ENCODE results near the gene ARHGAP24. TPM values are rescaled to one million over a fixed set of nuclear protein-coding genes. Genes with fewer than 3 reads are reported as not detected.

Gene ARHGAP24
- total RNA-seq, 1 experiment from 2014 or later = 1.3 TPM

DNA sequence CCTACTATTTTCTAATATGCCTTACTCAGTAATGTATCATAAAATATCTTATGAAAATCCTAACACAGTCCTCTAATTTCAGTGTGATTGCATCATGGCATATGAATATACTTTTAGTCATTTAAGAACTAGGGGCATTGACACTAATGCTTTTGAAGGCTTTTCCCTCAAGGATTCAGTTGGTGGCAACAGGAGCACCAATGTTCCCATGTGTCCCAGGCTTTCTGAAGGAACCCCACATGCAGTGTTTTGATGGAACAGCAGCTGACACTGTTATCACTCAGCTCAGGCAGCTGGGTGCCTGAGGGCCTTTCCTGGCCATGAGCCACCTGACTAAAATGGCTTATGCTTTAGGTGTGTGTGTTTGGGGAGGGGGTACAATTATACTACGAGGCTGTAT is 348.3 kb downstream of the ARHGAP24 start:
- Histone ChIP-seq H3K4me3 (replicated peaks in 1 of 2; ENCODE audit: low read depth in 1 of 2, low read length in 2 of 2) (no peak overlapping the region), H3K4me1 (ENCODE audit: control insufficient read depth in 1 of 2, insufficient read depth in 2 of 2, low read length in 2 of 2) (peaks cover 0 to 7% of the 10 kb centered on the region in 2 experiments; a peak in 3 of 4 replicates), H3K9me3 (ENCODE audit: control insufficient read depth in 1 of 2, insufficient read depth in 1 of 2, low read depth in 1 of 2, low read length in 2 of 2) (no peaks in the 10 kb centered on the region), H3K27ac (ENCODE audit: low read depth, low read length) (no peak overlapping the region), H2AFZ (ENCODE audit: low read depth, low read length, poor library complexity, severe bottlenecking) (no peak overlapping the region), H3K9me2 (ENCODE audit: insufficient read depth) (no peaks in the 10 kb centered on the region), H3K9ac (ENCODE audit: low read length) (no peak overlapping the region), H4K20me1 (ENCODE audit: insufficient read depth) (no peaks in the 10 kb centered on the region), H3K79me2 (ENCODE audit: insufficient read depth, low read length) (no peaks in the 10 kb centered on the region), H3K27me3 (ENCODE audit: insufficient read depth, low read length) (no peaks in the 10 kb centered on the region), H3K4me2 (ENCODE audit: low read length) (no peak overlapping the region), H3K36me3 (ENCODE audit: control insufficient read depth in 1 of 2, insufficient read depth in 2 of 2, low read length in 2 of 2) (no peaks in the 10 kb centered on the region)
- CTCF ChIA-PET = interaction anchor here (0.7 kb wide), 1 partner anchor 27 kb away, joined by 4 read pairs; no protein-coding TSS in a partner anchor
- intact Hi-C loops (cut with micrococcal nuclease) = no loop called here
- BruUV-seq (replicated peaks) = no TSS peak
- POLR2A ChIA-PET = interaction anchor here (1.2 kb wide), 1 partner anchor 11 kb away, joined by 3 read pairs; no protein-coding TSS in a partner anchor
- DNase-seq (ENCODE audit: low read depth, low spot score) = peak; percentile 27
- no peak for TF ChIP-seq ZNF274 (IDR thresholded peaks at IDR 0.05; ENCODE audit: low read depth, low read length)
- no peak for TF ChIP-seq ELF1 (IDR thresholded peaks at IDR 0.05; ENCODE audit: borderline replicate concordance, low read depth)
- TF ChIP-seq SIN3A (IDR thresholded peaks at IDR 0.05; ENCODE audit: low read depth) = no peak
- TF ChIP-seq SP1 (IDR thresholded peaks at IDR 0.05; ENCODE audit: low read depth) = no peak
- TF ChIP-seq YY1 (IDR thresholded peaks at IDR 0.05; ENCODE audit: extremely low read depth, insufficient replicate concordance, low read depth, low read length) = no peak
- peak; percentile 11; the same call in 1 of the 2 replicates for TF ChIP-seq FOSL1 (IDR thresholded peaks at IDR 0.05; ENCODE audit: low read depth)
- TF ChIP-seq SRF (IDR thresholded peaks at IDR 0.05; ENCODE audit: low read depth) = no peak
- TF ChIP-seq, protein P1, sequence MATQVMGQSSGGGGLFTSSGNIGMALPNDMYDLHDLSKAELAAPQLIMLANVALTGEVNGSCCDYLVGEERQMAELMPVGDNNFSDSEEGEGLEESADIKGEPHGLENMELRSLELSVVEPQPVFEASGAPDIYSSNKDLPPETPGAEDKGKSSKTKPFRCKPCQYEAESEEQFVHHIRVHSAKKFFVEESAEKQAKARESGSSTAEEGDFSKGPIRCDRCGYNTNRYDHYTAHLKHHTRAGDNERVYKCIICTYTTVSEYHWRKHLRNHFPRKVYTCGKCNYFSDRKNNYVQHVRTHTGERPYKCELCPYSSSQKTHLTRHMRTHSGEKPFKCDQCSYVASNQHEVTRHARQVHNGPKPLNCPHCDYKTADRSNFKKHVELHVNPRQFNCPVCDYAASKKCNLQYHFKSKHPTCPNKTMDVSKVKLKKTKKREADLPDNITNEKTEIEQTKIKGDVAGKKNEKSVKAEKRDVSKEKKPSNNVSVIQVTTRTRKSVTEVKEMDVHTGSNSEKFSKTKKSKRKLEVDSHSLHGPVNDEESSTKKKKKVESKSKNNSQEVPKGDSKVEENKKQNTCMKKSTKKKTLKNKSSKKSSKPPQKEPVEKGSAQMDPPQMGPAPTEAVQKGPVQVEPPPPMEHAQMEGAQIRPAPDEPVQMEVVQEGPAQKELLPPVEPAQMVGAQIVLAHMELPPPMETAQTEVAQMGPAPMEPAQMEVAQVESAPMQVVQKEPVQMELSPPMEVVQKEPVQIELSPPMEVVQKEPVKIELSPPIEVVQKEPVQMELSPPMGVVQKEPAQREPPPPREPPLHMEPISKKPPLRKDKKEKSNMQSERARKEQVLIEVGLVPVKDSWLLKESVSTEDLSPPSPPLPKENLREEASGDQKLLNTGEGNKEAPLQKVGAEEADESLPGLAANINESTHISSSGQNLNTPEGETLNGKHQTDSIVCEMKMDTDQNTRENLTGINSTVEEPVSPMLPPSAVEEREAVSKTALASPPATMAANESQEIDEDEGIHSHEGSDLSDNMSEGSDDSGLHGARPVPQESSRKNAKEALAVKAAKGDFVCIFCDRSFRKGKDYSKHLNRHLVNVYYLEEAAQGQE (IDR thresholded peaks at IDR 0.05; ENCODE audit: low read depth) = no peak
- TF ChIP-seq ZFX (IDR thresholded peaks at IDR 0.05) = no peak
- no peak for TF ChIP-seq EZH2 (IDR thresholded peaks at IDR 0.05)
- TF ChIP-seq POLR2AphosphoS5 (IDR thresholded peaks at IDR 0.05; ENCODE audit: low read depth, low read length) = no peak
- peak; percentile 84 for TF ChIP-seq CEBPB (IDR thresholded peaks at IDR 0.05; ENCODE audit: low read depth)
- TF ChIP-seq POLR2A (IDR thresholded peaks at IDR 0.05; ENCODE audit: borderline replicate concordance, extremely low read depth, insufficient read depth, insufficient read length) = no peak
- TF ChIP-seq, protein P2, sequence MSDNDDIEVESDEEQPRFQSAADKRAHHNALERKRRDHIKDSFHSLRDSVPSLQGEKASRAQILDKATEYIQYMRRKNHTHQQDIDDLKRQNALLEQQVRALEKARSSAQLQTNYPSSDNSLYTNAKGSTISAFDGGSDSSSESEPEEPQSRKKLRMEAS (IDR thresholded peaks at IDR 0.05) = no peak; the same call in 1 of the 2 replicates
- TF ChIP-seq, protein P3, sequence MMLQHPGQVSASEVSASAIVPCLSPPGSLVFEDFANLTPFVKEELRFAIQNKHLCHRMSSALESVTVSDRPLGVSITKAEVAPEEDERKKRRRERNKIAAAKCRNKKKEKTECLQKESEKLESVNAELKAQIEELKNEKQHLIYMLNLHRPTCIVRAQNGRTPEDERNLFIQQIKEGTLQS (IDR thresholded peaks at IDR 0.05) = no peak
- TF ChIP-seq, protein P4, sequence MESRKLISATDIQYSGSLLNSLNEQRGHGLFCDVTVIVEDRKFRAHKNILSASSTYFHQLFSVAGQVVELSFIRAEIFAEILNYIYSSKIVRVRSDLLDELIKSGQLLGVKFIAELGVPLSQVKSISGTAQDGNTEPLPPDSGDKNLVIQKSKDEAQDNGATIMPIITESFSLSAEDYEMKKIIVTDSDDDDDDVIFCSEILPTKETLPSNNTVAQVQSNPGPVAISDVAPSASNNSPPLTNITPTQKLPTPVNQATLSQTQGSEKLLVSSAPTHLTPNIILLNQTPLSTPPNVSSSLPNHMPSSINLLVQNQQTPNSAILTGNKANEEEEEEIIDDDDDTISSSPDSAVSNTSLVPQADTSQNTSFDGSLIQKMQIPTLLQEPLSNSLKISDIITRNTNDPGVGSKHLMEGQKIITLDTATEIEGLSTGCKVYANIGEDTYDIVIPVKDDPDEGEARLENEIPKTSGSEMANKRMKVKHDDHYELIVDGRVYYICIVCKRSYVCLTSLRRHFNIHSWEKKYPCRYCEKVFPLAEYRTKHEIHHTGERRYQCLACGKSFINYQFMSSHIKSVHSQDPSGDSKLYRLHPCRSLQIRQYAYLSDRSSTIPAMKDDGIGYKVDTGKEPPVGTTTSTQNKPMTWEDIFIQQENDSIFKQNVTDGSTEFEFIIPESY (IDR thresholded peaks at IDR 0.05; ENCODE audit: extremely low read depth, insufficient replicate concordance, low read length) = no peak
- RAD21 ChIA-PET (ENCODE audit: low non-redundant PET in 1 of 2, low total read pairs in 2 of 2, uncharacterized antibody in 2 of 2, unreplicated experiment in 2 of 2) = no interaction called here
- no peak for ATAC-seq
